Activated naive CD4-positive, alpha-beta T cell (primary cell): ENCODE results near the gene HDAC4.

ENCODE experiments used
- DNase-seq, 4 experiments: peaks; one replicate each; lab custom pipeline; 2025; lab: John Stamatoyannopoulos, UW

The HDAC4 gene

DNA sequence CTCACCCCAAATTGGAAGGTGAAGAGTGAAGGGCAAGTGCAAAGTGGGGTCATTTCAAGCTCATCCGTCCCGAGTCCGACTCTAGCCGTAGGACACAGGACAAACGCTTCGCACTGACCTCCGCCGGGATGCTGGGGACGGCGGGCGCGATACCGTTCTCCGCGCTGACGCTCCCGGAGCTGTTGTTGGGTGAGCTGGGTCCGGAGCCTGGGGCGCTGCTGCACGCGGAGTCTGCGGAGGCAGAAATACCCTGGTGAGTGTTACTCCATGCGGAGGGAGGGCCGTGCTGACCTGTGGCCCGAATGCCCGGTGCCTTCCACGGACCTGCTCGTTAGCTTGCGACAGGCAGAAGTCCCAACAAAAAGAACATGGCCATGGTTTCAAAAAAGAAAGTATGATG, 261.3 kb downstream of the HDAC4 start:
- DNase-seq, result no peak

- DNase-seq, result no peak
Measured at GRCh38 chr2:239139101-239139500, 261.7 kb downstream of the HDAC4 start.

DNA sequence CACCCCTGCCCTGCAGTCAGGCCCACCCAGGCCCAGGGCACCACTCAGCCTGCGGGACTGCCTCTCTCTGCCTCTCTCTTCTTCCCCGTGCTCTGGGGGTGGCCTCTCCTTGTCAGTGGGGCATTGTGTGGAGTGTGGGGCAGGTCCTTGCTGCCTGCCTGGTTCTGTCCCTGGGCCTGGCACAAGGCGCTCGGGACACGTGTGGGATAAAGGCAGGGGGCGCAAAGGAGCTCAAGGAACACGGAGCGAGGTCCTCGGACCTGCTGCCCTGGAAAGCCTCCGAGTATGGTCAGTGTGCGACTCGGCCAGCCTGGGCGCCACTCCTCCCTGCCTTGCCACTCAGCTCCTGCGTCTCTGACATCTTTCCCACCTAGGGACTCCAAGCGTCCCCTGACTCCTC, 262.2 kb downstream of the HDAC4 start:
- no peak for DNase-seq

DNA sequence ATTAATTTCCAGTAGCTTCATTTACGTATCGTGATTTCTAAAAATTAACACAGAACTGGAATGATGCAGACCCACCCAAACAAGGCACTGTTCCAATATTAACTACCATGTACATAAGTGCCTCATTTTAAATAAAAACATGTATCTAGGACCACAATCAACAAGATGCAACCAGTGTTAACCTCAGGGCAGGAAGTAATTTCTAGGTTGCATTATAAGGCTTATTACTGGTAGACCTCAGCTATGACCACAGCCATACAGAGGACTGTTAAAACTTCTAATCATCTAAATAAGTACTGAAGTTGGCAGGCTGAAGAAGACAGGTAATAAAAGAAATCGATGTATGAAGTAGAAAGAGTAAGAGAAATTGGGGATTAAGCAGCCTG, 262.9 kb downstream of the HDAC4 start:
- DNase-seq, result no peak

- no peak for DNase-seq
Measured at GRCh38 chr2:239137165-239137897, 263.5 kb downstream of the HDAC4 start.

- no peak for DNase-seq
Measured at GRCh38 chr2:239136762-239137161, 264.1 kb downstream of the HDAC4 start.

DNA sequence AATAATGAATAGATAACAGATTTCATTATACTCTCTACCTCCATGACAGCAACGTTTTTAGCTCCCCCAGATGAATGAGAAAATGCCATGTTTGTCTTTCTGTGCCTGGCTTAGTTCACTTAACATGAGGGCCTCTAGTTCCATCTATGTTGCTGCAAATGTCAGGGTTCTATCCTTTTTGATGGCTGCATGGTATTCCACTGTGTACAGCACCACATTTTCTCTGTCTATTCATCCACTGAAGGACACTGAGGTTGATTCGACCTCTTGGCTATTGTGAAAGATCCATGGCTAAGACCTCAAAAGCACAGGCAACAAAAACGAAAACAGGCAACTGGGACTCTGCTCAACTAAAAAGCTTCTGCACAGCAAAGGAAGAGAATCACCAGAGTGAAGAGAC, 264.6 kb downstream of the HDAC4 start:
- DNase-seq, result no peak

DNA sequence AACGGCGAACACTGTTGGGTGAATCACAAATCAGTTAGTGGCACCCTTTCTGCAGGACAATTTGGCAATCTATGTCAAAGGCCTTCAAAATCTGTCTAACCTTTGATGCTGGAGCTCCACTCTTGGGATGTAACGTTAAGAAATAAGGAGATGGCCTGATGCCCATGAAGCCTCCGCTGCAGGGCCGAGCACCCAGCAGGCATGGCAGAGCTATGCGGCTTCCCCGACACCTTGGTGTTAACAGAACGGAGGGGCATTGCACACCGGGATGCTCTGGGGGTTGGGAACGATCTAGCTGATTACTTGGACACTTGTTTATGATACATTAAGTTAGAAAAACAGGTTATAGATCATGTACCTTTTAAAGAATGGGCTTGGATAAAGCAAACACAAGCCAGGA, 265.3 kb downstream of the HDAC4 start:
- no peak for DNase-seq

- DNase-seq, result no peak
Measured at GRCh38 chr2:239133945-239134570, 266.8 kb downstream of the HDAC4 start.

- DNase-seq, result no peak
Measured at GRCh38 chr2:239132786-239133185, 268.0 kb downstream of the HDAC4 start.

DNA sequence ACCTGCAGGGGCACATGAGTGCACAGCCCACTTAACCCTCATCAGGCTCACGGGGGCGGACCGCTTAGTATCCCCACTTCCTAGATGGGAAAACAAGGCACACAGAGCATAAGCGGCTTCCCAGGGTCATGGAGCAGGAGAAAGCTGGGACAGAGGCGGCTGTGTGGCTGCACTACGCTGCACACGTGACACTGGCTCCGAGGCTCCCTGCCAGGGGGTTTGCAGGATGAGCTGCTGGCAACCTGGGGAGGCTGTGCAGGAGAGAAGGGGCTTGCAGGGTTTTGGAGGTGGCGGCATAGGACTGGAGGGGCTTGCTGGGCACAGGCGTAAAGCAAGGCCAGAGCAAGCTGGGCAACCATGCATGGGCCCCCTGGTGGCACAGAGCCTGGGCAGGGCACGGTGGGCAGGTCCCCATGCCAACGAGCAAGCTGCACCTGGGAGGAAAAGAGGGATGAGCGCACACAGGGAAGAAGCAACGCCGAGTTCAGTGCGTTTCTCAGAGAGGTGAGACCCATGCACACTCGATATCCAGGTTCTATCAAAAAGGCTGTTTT, 268.6 kb downstream of the HDAC4 start:
- DNase-seq, result no peak

DNA sequence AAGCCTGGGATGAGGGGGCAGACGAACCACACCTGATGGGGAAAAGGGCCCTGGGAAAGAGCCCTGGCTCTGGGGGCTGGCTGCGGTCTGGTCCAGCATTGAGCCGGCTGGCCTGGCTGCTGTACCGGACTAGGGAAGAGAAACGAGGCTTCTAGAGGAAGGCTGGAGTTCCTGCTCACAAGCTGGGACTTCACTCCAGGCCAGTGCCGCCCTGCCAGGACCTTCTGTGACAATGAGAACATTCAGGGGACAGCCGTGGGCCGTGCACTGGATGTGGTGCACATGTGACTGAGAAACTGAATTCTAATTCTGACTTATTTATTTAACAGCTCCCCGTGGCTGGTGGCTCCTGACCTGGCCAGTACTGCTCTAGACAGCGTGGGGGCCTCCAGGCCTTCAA, 269.3 kb downstream of the HDAC4 start:
- DNase-seq, result no peak

- no peak for DNase-seq
Measured at GRCh38 chr2:239130786-239131325, 270.0 kb downstream of the HDAC4 start.

GRCh38 chr2:239130041-239130440, 270.8 kb downstream of the HDAC4 start:
- DNase-seq, result no peak

- no peak for DNase-seq
Measured at GRCh38 chr2:239129147-239129920, 271.5 kb downstream of the HDAC4 start.

DNA sequence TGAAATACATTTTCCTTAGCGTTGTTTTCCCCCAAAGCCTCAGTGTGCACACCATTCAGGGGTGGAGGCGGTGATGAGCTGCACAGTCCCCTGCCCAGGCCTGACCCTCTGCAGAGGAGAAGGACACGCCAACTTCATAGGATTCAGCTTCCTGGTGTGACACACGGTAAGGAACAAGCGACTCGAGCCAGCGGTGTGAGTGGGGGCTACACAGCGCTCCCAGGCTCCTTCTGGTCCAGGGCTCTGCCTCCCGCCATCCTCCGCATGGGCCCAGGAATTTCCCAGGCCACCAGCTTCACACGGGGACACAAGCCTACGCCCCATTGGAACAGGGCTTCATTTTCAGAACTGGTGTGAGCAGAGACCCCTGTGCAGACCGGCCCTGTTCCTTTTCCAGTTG, 272.1 kb downstream of the HDAC4 start:
- no peak for DNase-seq

GRCh38 chr2:239127513-239127912, 273.3 kb downstream of the HDAC4 start:
- DNase-seq, result no peak

DNA sequence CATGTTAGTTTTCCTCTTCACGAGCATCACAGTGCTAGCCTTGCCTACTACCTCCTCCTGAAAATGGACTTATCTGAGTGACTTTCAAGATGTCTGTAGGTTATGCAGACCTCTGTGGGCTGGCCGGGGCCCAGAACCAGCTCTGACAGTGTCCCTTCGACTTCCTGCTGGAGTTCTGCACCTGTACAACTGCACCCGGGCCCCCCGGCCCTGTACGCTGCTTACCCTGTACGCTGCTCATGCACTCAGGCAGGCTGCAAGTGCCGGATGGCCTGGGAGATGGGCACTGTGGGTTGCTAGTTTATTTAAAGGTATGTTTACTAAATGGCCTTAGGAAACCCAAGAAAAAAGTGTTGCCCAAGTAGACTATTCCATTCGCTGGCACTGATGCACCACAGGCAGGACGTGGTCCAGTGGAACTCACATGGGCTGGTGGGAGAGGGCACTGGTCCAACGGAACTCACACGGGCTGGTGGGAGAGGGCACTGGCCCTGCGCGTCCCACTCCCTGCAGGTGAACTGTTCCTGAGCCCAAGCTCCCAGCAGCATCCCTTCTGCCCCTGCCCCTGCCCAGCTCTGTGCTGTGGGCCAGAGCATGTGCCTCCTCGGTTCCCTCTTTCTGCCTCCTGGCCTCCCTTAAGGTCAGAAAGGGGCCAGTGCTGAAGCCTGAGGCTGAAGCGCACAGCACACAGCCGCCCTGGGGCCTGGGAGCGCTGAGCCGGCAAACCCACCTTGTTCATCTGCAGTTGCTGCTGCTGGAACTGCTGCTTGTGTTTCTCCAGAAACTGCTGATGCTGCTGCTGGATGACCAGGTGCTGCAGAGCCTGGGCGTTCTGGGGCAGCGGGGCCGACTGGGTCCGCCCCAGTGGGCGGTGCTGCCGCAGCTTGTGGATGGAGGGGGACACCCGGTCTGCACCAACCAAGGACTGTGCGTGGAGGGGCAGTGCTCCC, 274.8 kb downstream of the HDAC4 start:
- no peak for DNase-seq

DNA sequence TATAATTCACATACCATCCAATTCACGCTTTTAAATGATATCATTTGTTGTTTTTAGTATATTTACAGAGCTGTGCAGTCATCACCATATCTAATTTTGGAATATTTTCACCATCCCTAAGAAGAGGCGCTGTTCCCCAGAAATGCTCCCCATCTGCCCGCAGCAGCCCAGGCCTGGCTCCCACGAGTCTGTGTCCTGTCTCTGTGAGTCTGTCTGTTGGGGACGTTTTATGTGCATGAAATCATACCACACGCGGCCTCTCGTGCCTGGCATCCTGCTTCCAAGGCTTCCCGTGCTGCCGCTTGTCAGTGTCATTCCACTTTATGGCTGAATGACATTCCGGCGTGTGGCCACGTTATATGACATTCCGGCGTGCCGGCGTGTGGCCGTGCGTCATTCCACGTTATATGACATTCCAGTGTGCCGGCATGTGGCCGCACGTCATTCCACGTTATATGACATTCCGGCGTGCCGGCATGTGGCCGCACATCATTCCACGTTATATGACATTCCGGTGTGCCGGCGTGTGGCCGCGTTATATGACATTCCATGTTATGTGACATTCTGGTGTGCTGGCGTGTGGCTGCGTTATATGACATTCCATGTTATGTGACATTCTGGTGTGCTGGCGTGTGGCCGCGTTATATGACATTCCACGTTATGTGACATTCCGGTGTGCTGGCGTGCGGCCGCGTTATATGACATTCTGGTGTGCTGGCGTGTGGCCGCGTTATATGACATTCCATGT, 276.5 kb downstream of the HDAC4 start:
- no peak for DNase-seq

DNA sequence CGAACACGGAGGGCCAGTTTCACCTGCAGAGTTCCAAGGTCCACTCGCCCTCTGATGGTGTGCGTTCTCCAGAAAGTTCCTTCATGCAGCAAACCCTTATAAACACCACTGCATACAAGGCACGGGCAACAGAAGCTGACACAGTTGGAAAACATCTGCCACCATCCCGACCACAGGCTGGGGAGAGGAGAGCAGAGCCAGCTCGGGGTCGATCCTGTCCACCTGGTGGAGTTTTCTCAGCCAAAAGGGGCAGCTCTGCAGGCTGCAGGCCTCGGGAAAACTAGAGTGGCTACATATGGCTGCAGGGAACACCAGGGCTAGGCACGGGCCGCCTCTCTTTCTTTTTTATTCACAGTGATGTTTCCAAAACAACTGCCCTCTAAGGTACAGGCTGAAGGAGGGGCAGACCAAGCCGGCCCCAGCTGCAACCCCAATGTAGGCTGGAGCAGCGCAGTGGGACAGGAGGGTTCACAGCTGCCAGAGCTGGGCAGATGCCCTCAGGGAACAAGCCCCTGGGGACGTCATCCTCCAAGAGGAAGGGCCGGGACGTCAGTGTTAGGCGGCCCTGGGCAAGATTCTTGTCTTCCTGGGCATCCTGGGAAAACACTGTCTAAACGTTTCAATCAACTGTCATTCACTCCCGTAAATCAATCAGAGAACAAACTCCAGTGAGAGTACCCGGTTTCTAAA, 278.3 kb downstream of the HDAC4 start:
- DNase-seq, result no peak
